GM18951 (cell line): Measurements from ENCODE around the gene RAMP3.

Experiments
- POLR2A ChIP-seq: IDR thresholded peaks from 4 replicates; pipeline ENCODE4 v1.6.1; 2011; ENCODE audit warnings: mild to moderate bottlenecking; ENCODE audit not compliant: insufficient read length, insufficient read depth; ENCODE audit errors: extremely low read depth
- in situ Hi-C: fragments of 300-500 bp; cut with MboI; formaldehyde crosslinking; loops from one replicate; pipeline ENCODE4 v1.12.0; 2022; ENCODE audit warnings: low sequenced_read_pairs, mixed read lengths, inconsistent platforms; ENCODE audit not compliant: unreplicated experiment

Gene RAMP3

GRCh38 chr7:45138433-45139267 lies 18.9 kb upstream of the RAMP3 start:
- TF ChIP-seq POLR2A, result no peak
- in situ Hi-C loops, result loop anchor here (10.0 to 25.0 kb wide), 2 partner anchors 284 to 551 kb away; partner anchors contain the start of gene TMED4

DNA sequence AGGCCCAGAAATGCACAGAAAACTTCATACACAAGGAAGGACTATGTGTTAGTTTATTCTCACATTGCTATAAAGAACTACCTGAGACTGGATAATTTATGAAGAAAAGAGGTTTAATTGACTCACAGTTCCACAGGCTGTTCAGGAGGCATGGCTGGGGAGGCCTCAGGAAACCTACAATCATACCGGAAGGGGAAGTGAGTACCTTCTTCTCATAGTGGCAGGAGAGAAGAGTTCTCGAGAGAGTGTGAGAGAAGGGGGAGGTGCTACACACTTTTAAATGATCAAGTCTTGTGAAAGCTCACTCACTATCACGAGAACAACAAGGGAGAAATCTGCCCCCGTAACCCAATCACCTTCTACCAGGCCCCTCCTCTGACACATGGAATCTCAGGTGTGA lies 16.8 kb upstream of the RAMP3 start:
- TF ChIP-seq POLR2A, result no peak
- in situ Hi-C loops, result loop anchor here (25.0 kb wide), 1 partner anchor 554 kb away; the partner anchor contains the start of gene TMED4

- in situ Hi-C loops, result loop anchor here (25.0 kb wide), 1 partner anchor 556 kb away; the partner anchor contains the start of gene TMED4
- TF ChIP-seq POLR2A, result no peak
These were observed 14.0 kb upstream of the RAMP3 start for GRCh38 chr7:45143616-45144015.

- in situ Hi-C loops, result loop anchor here (25.0 kb wide), 1 partner anchor 559 kb away; the partner anchor contains the start of gene TMED4
- TF ChIP-seq POLR2A, result no peak
These were observed 11.7 kb upstream of the RAMP3 start for GRCh38 chr7:45145881-45146280.

DNA sequence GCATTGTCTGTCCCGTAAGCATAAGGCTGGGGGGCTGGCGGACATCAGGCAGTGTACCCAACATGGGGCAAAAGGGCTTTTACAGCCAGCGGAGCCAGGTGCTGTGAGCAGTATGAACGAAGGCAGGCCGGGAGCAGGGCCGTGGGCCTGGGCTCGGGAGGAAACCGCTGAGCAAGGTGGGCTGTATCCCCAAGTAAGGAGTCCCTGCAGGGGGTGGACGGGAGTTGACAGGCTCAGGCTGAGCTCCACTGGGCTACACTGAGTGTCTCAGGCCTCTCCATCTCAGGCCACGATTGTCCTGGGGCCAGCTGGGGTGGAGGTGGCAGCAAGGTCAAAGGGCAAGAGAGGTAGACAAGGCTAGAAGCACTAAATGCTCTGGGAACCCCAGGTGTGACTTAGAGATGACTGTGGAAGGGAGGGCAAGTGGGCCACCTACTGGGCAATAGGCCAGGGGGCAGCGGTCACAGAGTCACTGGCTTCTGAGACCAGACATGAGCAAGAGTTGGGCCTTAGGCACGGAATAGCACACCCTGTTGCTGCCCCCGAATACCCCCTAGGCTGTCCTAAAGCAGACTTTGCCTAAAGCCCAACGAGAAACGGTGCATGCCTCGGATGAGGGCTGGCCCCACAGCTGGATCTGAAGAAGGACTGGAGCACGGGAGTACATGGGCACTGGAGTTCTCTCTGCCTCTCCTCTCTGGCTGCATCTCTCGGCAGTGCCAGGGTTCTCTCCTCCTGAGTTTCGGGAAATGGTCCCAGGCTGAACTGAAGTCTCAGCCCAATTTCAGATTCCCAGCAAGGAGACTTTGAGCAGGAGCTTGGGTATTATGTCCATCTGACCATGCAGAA lies 10.8 kb upstream of the RAMP3 start:
- TF ChIP-seq POLR2A, result no peak
- in situ Hi-C loops, result loop anchor here (25.0 kb wide), 1 partner anchor 559 kb away; the partner anchor contains the start of gene TMED4

DNA sequence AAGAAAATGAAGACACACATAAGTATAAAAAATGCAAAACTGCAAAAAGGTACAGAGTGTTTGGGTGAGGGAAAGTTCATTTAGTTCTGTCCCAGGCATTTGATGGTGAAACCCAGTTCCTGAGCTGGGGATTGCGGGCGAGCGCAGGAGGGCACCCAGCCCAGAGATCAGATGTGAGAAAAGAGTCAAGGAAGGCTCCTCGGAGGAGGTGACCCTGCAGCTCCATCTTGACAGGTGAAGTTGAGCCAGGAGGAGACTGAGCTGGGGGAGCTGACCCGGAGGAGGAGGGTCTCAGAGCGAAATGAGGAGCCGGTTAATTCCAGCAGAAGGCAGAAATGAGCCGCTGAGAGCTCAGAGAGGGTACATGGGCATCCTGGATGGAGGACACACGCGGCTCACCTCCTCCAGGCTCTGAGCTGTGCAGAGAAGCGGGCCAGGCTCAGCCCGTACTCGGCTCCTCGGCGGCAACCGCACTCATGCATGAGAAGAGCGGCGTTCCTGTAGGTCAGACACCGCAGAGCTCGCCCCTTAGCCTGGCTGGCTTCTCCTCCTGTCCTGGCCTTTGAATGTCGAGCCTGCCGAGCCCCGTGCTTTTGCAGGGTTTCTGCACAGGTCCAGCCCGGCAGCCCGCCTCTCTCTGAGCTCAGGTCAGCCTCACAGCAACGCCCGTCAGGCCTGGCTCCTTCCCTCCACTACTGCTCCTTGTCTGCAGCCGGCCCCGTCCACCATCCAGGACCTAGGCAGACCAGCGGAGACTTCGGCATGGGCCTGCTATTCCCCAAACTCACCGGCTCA lies 9.5 kb upstream of the RAMP3 start:
- in situ Hi-C loops, result loop anchor here (25.0 kb wide), 1 partner anchor 561 kb away; the partner anchor contains the start of gene TMED4
- no peak for TF ChIP-seq POLR2A

DNA sequence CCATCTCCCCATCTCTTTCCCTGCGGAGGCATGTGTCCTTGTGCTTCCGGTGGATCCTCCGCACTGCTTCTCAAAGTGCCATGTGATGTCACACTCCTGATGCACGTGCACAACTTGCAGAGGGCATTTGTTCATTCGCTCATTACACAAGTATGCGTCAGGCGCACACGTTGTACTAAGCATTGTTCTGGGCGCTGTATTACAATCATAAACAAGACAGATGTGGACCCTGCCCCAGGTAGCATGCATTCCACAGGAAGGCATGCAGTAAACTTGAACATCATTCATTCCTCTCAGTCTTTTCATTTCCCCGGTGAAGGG lies 9.0 kb upstream of the RAMP3 start:
- TF ChIP-seq POLR2A, result no peak
- in situ Hi-C loops, result loop anchor here (25.0 kb wide), 1 partner anchor 561 kb away; the partner anchor contains the start of gene TMED4

GRCh38 chr7:45149606-45150005 lies 8.0 kb upstream of the RAMP3 start:
- in situ Hi-C loops, result loop anchor here (10.0 to 25.0 kb wide), 3 partner anchors 115 to 713 kb away; partner anchors contain the start of genes CCDC201 and TMED4
- no peak for TF ChIP-seq POLR2A

- TF ChIP-seq POLR2A, result no peak
- in situ Hi-C loops, result loop anchor here (10.0 to 25.0 kb wide), 2 partner anchors 115 to 712 kb away; partner anchors contain the start of gene CCDC201
These were observed 7.4 kb upstream of the RAMP3 start for GRCh38 chr7:45150199-45150598.

DNA sequence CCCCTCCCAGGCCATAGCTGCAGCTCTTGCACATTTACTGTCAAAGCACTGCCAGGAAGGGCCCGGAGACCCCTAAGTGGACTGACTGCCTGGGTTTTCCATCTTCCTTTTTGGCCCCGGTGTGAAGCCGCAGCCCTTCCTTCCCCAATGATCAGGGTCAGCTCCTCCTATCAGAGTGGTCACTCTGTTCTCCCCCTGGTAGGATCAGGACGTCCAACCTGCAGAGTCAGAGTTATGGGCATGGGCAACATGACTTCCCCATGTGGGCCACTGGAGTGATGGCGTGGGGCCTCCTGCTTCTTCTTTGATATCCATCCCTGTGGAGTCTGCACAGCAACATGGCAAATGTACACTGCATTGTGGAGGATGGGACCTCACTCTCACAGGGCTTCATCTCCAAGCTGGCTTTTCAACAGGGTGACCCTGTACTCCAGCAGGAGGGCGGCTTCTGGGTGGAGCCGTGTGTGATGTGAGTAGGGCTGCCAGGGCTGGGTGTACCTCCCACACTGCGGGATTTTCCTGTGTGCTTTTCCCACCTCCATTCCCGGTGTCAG lies 6.4 kb upstream of the RAMP3 start:
- in situ Hi-C loops, result loop anchor here (10.0 to 25.0 kb wide), 2 partner anchors 114 to 711 kb away; partner anchors contain the start of gene CCDC201
- TF ChIP-seq POLR2A, result no peak

DNA sequence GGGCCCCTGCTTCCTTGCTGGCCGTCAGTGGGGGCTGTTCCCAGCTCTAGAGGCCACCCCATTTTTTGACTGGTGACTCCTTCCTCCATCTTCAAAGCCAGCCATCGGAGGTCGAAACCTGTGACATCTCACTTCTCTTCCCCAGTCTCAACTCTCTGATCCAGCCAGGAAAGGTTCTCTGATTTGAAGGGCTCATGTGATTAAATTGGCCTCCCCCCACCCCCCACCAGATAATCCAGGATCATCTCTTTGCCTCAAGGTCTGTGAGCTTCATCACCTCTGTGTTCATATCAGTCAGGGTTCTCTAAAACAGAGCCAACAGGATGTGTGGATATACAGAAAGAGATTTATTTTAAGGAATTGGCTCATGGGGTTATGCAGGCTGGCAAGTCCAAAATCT lies 5.6 kb upstream of the RAMP3 start:
- no peak for TF ChIP-seq POLR2A
- in situ Hi-C loops, result loop anchor here (10.0 to 25.0 kb wide), 2 partner anchors 113 to 710 kb away; partner anchors contain the start of gene CCDC201

- in situ Hi-C loops, result loop anchor here (10.0 to 25.0 kb wide), 2 partner anchors 112 to 709 kb away; partner anchors contain the start of gene CCDC201
- no peak for TF ChIP-seq POLR2A
These were observed 4.4 kb upstream of the RAMP3 start for GRCh38 chr7:45153233-45153632.

DNA sequence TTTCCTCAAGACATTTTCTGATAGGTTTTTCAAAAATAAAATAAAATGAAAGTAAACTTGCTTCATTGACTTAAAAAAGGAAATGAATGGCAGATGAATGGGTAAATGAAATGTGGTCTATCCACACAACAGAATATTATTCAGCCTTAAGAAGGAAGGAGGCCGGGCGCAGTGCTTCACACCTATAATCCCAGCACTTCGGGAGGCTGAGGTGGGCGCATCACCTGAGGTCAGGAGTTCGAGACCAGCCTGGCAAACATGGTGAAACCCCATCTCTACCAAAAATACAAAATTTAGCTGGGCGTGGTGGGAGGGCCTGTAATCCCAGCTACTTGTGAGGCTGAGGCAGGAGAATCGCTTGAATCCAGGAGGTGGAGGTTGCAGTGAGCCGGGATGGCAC lies 3.7 kb upstream of the RAMP3 start:
- in situ Hi-C loops, result loop anchor here (10.0 to 25.0 kb wide), 2 partner anchors 111 to 708 kb away; partner anchors contain the start of gene CCDC201
